HG02852 (cell line): Measurements from ENCODE around the gene MST1.

ENCODE experiments used
- ATAC-seq: cut with Tn5 transposase; IDR thresholded peaks from one replicate; pipeline ENCODE4 v1.9.1; 2021; ENCODE audit warnings: mild to moderate bottlenecking, moderate library complexity; ENCODE audit not compliant: unreplicated experiment

Gene MST1

DNA sequence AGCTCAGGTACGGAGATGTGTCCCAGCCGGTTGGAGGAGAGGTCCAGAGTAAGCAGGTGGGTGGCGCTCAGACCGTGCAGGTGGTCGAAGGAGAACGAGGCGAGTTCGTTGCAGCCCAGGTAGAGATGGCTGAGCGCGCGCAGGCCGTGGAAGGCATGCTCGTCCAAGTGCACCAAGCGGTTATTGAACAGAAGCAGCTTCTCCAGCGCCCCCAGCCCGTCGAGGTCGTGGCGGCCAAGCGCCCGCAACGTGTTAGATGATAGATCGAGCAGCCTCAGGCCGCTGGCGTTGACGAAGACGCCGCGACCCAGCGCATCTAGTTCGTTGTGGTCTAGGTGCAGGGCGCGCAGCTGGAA lies 29.6 kb upstream of the MST1 start:
- no peak for ATAC-seq

DNA sequence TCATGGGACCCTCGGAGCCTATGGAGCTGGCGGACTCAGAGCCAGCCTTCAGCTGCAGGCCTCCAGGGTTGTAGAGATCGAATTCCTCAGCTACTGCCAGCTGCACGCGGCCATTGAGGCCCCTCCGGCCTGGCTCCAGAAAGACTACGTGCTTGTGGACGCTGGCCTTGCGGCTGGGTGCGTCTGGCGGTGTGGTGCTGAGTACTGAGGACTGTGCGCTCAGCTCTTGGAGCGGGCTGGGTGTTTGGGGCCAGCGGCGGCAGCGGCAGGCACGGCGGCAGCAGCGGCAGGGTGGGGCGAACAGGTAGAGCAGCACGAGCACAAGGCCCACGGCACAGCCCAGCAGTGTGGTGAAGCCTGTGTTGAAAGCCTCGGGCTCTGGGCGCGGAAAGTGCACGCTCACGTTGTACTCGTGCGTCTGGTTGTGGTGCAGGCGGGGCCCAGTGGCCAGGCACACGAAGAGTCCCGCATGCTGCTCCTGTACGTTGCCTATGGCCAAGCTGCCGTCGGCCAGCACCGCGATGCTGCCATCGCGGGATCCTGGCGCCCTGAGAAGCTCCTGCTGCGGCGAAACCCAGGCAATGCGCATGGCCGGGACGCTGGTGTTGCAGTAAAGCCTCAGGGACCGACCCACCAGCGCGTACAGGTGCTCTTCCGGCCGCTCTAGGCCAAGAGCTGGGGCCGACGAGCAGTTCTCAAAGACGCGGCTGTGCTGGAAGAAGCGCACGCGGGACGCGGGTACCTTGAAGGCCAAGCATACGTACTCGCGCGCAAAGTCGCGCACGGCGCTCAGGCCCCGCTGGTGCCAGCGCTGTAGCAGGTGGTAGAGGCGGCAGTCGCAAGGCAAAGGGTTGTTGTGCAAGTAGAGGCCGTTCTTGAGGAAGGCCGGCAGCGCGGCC lies 28.9 kb upstream of the MST1 start:
- ATAC-seq = no peak

DNA sequence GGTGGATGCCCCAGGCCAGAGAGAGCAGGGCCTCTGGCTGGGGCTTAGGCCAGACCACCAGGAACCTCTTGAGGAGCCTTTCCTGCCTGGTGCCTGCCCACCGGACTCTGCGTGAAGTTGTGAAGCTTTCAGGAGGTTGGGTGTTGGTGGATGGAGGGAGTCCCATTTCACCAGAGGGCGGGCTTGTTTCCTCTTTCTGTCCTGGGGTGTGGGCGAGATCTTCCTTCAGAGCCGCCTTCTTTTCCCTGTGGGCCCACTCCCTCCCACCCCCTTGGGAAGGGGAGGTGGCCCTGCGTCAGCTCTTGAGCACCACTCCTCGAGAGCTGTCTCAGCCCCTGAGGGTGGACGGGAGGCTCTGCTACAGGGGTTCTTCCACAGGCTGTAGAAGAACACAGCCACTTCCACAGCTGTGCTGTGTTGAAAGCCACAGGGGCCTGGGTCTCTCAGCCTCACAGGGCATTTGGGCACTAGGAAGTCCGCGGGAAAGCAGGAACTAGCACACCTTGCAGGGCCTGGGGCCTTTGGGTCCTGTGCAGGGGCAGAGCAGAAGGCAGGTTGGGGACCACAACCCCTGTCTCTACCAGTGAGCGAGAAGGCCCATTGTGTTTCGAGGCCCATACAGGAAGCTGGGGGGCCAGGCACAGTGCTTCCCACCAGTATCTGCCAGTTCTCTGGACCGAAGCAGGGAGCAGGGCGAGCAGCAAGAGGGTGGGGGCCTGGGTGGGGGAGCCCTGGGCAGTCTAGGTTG lies 28.1 kb upstream of the MST1 start:
- no peak for ATAC-seq

DNA sequence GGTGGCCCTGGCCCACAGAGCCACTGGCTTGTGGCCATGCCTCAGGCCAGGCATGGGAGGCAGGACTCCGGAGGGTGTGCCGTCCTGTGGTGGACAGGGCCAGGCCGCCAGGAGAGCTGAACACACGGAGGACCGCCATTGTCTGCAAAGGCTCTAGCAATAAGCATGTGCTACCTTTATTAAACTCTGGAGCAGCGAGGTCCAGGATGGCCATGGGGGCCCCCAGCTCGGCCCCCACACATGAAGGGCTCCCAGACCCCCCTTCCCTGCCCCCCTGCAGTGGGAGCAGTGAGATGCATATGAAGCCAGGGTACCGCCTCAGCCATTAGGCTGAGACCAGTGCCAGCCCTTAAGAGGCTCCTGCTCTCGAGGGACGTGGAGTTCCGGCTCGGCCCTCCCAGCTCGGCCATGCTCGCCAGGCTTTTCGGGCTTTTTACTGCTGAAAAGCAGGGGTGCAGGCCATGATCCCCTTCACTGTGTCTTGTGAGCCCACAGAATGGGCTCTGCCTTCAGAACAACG lies 27.5 kb upstream of the MST1 start:
- ATAC-seq = no peak

DNA sequence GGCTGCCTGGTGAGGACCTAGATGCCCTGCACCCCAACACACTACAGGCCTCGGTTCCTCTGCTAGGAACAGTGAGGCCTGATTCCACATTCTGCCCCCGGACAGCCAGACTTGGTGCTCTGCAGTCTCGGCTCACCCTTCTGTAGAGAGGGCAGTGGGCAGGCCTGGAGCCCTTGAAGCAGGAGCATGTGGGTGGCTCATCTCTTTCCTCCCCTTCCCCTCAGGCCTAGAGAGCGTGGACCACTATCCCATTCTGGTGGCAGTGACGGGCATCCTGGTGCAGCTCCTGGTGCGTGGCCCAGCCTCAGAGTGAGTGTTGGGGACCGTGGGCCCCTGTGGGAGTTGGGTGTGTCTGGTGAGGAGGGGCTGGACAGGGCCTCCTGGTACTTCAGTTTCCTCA lies 26.9 kb upstream of the MST1 start:
- ATAC-seq = no peak

DNA sequence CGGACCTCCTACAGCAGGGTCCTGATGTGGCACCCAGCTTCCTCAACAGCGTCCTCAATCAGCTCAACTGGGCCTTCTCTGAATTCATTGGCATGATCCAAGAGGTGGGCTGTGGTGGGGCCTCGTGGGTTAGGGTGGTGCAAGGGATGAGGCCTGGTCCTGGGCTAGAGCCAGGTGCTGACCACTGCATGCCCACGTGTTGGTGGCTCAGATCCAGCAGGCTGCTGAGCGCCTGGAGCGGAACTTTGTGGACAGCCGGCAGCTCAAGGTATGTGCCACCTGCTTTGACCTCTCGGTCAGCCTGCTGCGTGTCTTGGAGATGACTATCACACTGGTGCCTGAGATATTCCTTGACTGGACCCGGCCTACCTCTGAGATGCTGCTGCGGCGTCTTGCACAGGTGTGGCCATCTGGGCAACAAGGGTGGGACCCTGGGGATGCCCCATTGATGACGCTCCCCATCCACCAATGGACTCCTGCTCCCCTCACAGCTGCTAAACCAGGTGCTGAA lies 26.4 kb upstream of the MST1 start:
- no peak for ATAC-seq

DNA sequence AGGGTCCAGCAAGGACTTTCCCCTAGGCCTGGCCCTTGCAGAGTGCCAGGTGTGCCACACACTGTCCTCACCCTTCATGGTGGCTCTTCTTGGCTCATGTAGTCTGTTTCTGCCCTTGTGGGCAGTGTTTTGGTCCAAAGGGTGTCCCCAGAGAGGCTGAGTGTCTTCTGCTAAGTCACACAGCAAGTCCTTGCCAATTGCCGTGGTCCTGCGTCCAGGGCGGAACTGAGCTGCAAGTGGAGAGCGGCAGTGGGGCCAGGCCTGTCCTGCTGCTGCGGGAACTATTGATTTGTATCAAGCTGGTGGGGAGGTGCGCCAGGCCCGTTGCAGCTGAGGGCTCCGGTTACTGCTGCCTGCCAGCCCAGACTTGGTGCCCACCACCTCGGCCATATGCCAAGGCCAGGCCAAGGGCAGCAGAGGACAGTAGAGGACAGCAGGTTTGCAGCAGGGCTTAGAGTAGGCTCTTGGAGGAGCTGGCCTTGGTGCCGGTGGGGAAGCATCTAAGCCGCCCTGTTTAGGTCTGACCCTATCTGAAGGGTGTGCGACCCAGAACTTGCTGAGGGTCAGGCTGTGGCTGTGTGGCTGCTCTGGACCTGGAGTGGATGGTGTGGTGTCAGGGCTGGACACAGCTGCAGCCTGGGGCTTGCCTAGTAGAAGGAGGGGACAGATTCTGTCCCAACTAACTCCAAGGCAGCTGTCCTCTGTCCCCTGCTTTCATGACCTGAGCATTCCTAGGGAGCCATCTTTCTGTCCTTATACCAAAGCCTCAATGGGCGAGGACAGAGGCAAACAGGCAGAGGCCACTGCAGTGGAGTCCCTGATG lies 25.7 kb upstream of the MST1 start:
- ATAC-seq = no peak

DNA sequence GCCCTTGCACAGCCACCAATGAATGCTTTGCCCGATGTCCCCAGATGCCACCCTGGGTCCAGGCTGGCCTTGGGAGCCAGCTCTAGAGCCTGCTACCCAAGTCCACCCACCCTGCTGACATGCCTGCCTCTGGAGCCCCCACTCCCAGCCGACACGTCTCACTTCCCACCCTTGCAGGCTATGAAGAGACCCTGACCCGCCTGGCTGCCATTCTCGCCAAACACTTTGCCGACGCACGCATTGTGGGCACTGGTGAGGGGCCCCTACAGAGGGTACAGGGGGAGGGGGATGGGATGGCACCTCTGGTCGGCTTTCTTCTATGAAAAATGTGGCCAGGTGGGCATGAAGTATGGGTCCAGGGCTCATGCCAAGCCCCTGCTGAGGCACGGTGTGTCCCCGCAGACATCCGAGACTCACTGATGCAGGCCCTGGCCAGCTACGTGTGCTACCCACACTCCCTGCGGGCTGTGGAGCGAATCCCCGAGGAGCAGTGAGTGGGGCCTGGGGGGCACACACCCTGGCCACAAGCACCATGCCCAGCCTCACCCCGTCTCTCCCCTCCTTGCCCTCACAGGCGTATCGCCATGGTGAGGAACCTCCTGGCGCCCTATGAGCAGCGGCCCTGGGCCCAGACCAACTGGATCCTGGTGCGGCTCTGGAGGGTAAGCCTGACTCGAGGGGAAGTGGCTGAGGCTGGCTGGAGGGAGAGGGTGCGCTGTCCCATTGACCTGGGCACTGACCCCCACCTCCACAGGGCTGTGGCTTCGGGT lies 24.2 kb upstream of the MST1 start:
- no peak for ATAC-seq

DNA sequence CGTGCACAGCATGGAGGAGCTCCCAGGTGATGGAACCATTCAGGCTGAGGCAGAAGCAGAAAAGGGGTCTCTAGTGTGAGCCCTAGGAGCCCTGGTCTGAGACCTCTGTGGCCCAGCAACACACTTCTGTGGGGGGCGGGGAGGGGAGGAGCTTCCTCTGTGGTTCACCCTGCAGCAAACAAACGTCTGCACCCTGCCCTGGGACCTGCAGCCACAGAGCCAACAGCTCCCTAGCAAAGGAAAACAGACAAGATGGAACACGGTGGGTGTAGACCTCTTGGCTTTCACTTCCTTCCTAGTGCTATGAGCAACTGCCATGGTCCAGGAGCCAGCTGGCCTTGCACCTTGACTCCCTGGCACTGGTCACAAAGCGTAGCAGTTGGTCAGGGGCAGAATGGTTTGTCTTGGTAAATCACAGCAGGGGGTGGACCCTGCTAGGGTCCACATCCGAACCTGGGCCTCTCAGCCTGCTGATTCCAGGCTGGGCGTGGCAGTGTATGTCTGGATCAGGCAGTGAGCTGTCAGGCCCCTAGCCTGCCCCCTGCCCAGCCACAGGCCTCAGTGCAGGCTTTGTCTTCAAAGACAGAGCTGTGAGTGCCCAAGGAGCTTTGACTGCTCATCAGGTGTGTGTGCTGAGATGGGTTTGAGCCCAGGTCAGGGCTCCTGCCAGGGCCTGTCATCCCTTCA lies 23.5 kb upstream of the MST1 start:
- ATAC-seq = no peak

DNA sequence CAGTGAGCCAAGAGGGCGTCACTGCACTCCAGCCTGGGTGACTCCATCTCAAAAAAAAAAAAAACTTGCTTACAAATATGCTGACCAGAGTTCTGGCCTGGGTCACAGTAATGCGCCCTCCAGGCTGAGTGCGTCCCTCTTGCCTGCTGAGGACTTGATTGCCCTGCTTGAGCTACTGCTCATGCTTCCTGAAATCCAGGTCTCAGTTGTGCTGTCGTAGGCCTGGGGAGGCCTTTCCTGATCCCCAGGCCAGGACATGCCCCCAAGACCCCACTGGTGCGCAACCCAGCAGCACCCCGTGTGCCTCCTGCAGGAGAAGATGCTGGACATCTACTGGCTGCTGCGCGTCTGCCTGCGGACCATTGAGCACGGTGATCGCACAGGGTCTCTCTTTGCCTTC lies 22.9 kb upstream of the MST1 start:
- ATAC-seq = no peak

DNA sequence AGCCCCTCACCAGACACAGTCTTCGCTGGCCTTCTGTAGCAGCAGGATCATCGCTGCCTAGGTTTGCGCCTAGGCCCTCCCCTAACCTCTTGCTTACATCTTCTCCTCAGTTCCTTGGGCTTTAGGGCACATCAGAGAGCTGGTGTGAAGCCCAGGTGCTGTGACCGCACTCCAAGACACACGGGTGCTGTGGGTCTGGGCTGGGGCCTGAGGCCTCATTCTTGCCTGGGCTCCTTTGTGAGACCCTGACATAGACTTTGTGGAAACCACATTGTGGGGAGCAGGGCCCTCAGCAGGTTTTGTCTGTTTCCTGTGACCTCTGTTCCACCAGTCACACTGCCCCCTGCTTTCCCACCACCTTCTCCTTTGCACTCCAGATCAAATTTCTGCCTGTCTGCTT lies 22.2 kb upstream of the MST1 start:
- ATAC-seq = no peak

DNA sequence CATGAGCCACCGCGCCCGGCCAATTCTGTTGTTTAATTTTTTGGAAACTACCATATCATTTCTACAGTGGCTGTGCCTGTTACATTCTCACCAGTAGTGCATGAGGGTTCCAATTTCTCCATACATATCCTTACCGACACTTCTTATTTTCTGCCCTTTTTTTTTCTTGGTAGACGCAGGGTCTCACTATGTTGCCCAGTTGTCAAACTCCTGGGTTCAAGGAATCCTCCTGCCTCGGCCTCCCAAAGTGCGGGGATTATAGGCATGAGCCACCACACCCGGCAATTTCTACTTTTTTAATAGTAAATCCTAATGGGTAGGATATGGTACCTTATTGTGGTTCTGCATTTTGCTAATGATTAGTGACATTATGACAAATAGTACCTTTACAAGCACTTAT lies 20.6 kb upstream of the MST1 start:
- no peak for ATAC-seq

DNA sequence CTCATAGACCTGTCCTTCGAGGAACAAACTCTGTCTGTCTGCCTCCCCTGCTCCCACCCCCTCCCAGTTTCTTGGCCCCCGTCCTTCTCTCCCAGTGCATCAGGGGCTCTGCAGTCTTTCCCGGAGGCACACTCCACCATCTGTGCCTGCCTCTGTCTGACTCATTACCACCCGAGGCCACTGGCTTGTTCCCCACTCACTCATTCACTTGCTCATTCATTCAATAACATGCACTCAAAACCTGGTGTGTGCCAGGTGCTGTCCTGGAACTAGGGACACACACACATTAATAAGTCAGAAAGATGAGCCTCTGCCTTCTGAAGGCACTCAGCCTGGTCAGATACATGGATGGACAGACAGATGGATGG lies 17.8 kb upstream of the MST1 start:
- ATAC-seq = no peak

DNA sequence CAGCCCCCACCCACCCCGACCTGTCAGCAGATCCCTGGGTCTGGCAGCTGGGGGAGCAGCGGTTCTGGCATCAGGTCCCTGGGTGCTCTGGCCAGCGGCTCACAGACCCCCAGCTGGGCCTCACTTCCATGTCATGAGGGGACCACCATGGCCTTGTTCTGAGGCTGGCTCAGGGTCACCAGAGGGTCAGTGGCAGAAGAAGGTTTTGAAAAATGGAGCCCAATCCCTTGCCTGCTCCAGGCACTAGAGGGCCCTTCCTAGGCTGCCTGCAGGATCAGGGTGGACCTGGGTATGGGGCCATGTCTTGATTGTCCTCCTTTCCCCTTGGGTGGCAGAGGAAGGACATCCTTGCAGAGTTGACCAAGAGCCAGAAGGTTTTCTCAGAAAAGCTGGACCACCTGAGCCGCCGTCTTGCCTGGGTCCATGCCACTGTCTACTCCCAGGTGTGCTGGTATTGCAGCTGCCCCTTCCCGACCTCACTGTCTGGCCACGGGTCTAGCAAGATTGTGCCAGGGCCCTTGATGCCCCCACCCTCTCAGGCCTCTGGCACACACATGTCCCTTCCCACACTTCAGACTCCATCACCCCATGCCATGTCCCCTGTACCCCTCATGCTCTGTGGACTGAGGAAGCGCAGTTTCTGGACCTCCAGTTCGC lies 17.3 kb upstream of the MST1 start:
- ATAC-seq = no peak

DNA sequence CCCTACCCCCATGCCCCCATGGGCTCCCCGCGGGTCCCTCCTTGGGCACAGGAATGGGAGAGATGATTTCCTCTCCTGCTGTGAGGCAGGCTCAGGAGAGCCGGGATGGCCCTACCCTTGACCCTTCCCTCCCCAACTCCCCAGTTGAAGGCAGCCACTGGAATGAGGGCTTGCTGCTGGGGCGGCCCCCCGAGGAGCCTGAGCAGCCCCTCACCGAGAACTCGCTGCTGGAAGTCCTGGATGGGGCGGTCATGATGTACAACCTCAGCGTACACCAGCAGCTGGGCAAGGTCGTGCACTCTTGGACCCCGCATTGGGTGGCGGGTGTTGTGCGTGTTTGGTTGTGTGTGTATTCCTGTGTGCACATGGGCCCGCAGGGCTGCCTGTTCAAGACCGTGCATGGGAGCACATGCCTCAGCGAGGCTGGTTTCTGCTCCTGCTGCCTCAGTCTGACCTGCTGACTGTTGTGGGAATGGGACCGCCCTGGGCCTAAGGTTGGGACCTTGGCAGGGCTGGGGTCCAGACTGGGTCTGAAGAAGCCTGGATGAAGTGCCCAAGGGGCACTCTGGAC lies 16.2 kb upstream of the MST1 start:
- no peak for ATAC-seq

DNA sequence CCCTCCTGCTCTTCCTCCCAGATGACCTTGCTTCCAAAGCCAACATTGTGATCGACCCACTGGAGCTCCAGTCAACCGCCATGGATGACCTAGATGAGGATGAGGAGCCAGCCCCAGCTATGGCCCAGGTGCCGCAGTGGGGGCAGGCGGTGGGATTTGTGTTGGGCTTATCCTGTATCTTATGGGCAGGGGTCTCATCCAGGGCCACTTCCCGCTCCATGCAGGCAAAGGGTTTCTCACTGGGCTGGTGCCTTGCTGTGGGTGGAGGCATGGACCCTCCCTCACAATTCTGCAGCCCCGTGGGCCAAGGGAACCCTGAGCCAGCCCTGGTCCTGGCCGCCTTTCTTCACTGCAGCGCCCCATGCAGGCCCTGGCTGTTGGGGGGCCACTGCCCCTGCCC lies 15.4 kb upstream of the MST1 start:
- ATAC-seq = no peak

DNA sequence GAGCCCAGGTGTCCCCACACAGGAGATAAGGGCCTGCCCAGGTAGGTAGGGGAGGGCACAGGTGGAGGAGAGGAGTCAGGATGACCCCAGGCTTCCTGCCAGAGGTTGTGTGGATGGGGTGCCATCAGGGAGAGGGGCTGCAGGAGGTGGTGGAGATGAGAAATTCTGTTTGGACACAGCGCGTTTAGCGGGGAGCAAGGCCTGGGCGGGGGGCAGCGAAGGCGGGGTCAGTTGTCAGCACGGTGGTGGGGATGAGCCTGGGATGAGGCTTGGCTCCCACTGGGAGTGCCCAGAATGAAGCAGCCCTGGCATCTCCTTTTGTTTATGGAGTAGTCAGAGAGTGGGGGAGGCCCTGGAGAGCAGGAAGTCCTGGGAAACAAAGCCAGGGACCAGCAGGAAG lies 14.7 kb upstream of the MST1 start:
- ATAC-seq = no peak

DNA sequence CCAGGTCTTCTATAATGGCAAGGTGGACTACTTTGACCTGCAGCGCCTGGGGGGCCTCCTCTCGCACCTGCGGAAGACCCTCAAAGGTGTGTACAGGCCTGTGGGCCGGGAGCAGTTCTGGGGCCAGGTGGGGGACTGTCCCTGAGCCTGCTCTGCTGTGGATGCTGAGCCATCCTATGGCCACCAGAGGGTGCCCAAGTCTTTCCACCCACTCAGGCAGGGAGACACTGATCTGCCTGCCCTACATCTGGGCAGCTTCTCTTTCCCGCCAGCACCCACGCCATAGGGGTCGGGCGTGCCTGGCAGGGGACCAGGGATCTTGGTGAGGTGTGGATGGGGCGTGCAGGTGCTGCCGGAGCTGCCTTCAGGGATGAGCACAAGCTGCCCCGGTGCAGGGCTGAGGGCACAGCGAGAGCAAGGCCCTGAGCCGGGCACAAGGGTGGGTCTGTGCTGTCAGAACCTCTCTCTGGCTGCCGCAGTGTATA lies 14.2 kb upstream of the MST1 start:
- ATAC-seq = no peak

DNA sequence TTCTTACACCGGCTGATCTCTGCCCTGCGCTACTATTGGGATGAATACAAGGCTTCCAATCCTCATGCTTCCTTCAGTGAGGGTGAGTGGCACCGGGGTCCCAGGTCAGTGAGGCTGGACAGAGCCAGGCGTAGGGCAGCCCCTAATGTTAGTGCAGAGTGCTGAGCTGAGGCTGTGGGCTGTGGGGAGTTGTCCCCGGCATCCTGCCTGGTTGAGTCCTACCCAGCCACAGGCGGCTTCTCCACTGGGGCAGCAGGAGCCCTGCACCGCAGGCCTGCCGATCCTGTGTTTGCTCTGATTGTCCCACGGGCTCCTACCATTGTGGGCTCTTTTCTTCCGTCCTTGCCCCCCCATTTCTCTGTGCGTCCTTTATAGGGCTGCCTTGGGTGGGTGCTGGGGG lies 13.4 kb upstream of the MST1 start:
- no peak for ATAC-seq
